Gastrocnemius medialis (tissue), 4 donors: ENCODE results near the gene POLA1. TPM values are rescaled to one million over a fixed set of nuclear protein-coding genes. Genes with fewer than 3 reads are reported as not detected.

Source experiments
- ATAC-seq, 2 donors: fragments of 150-250 bp; one replicate each; pipeline ENCODE4 v1.9.1; 2016
- DNase-seq, 2 donors: peaks; one replicate each; pipeline ENCODE4 v3.0.0-alpha.2; 2019
- H3K27ac ChIP-seq, 4 donors: fragments of 200-600 bp; sonication (generic); 1 replicate in 1 of 4; 2 replicates in 3 of 4; pipeline ENCODE4 v1.5.1; 2016 to 2018; ENCODE audit warnings: mild to moderate bottlenecking in 2 of 4, moderate library complexity in 1 of 4
- H3K27me3 ChIP-seq, 3 donors: fragments of 200-600 bp; sonication (generic) in 2 of 3; 1 replicate in 1 of 3; 2 replicates in 2 of 3; pipeline versions ENCODE4 v1.5.1 to v1.6.0; 2016 to 2019; ENCODE audit warnings: mild to moderate bottlenecking in 1 of 3, moderate library complexity in 1 of 3
- H3K36me3 ChIP-seq, 2 donors: fragments of 200-600 bp; sonication (generic) in 1 of 2; one replicate each; pipeline ENCODE4 v1.5.1; 2017 to 2018
- H3K4me1 ChIP-seq, 2 donors: fragments of 200-600 bp; sonication (generic) in 1 of 2; one replicate each; pipeline ENCODE4 v1.5.1; 2016 to 2017; ENCODE audit warnings: mild to moderate bottlenecking in 2 of 2
- H3K4me3 ChIP-seq, 4 donors: fragments of 200-600 bp; sonication (generic) in 3 of 4; 1 replicate in 1 of 4; 2 replicates in 3 of 4; pipeline ENCODE4 v1.5.1; 2016 to 2019; ENCODE audit warnings: mild to moderate bottlenecking in 2 of 4
- H3K9me3 ChIP-seq, 3 donors: fragments of 200-600 bp; sonication (generic) in 2 of 3; 1 replicate in 1 of 3; 2 replicates in 2 of 3; pipeline ENCODE4 v1.5.1; 2016 to 2019
- CTCF ChIP-seq, 5 experiments: fragments of 450-650 bp in 3 of 5; fragments of 200-600 bp in 2 of 5; sonication (generic) in 2 of 5; IDR thresholded peaks in 4 of 5; conservative IDR thresholded peaks in 1 of 5; 1 replicate in 4 of 5; 2 replicates in 1 of 5; pipeline ENCODE4 v1.5.1; 2016 to 2019; ENCODE audit warnings: antibody characterized with exemption in 5 of 5, mild to moderate bottlenecking in 3 of 5, moderate library complexity in 3 of 5
- POLR2A ChIP-seq, 2 donors: fragments of 450-650 bp; IDR thresholded peaks; one replicate each; pipeline ENCODE4 v1.6.1; 2017; ENCODE audit warnings: antibody characterized with exemption in 2 of 2, mild to moderate bottlenecking in 2 of 2, moderate library complexity in 2 of 2
- in situ Hi-C, 4 donors: fragments of 200-750 bp; cut with MboI; loops; one replicate each; pipeline versions ENCODE4 v1.15.0 to v1.8.0; 2017; ENCODE audit warnings: low sequenced_read_pairs in 4 of 4
- intact Hi-C: fragments of 100-400 bp; cut with DNase I; formaldehyde crosslinking; loops from one replicate; pipeline ENCODE4 v1.15.1; 2023; ENCODE audit warnings: low total_unique reads
- total RNA-seq, 4 donors: library from RNA; depleted of rRNA; stranded (reverse); fragments of >200 nt; gene quantifications; one replicate each; pipeline versions ENCODE4 v1.1.0 to v1.2.3, GENCODE V29; 2016

Gene POLA1
- total RNA-seq, 4 donors from 2014 or later, result 5.2 to 9.6 (median 6.9) TPM

GRCh38 chrX:24946369-24946768 lies 252.7 kb downstream of the POLA1 start:
- Histone ChIP-seq H3K36me3 (no peaks in the 10 kb centered on the region), H3K9me3 (no peaks in the 10 kb centered on the region), H3K27ac (no peak overlapping the region), H3K4me3 (no peak overlapping the region), H3K27me3 (no peaks in the 10 kb centered on the region), H3K4me1 (no peaks in the 10 kb centered on the region)
- DNase-seq (no peak), ATAC-seq (no peak)
- in situ Hi-C loops (no loop called here), intact Hi-C loops (no loop called here)
- TF ChIP-seq POLR2A (IDR thresholded peaks at IDR 0.05) (no peak), CTCF (IDR thresholded peaks at IDR 0.05 in 4 of 5, conservative IDR thresholded peaks at IDR 0.05 in 1 of 5) (no peak)

GRCh38 chrX:24954732-24955131 lies 261.0 kb downstream of the POLA1 start:
- intact Hi-C loops (no loop called here), in situ Hi-C loops (no loop called here)
- H3K4me1 ChIP-seq, result no peaks in the 10 kb centered on the region

GRCh38 chrX:24955372-24955930 lies 261.7 kb downstream of the POLA1 start:
- Histone ChIP-seq H3K36me3 (no peaks in the 10 kb centered on the region), H3K27ac (no peak overlapping the region), H3K4me3 (no peak overlapping the region), H3K27me3 (no peaks in the 10 kb centered on the region), H3K4me1 (no peaks in the 10 kb centered on the region), H3K9me3 (no peaks in the 10 kb centered on the region)
- TF ChIP-seq CTCF (IDR thresholded peaks at IDR 0.05 in 4 of 5, conservative IDR thresholded peaks at IDR 0.05 in 1 of 5) (no peak), POLR2A (IDR thresholded peaks at IDR 0.05) (no peak)
- ATAC-seq (no peak), DNase-seq (no peak)
- in situ Hi-C loops, result no loop called here
- intact Hi-C loops, result no loop called here

More at GRCh38 chrX:24954732-24955131, 261.0 kb downstream of the POLA1 start:
- Histone ChIP-seq H3K4me3 (no peak overlapping the region), H3K36me3 (no peaks in the 10 kb centered on the region), H3K27me3 (no peaks in the 10 kb centered on the region), H3K9me3 (no peaks in the 10 kb centered on the region), H3K27ac (no peak overlapping the region)
- no peak for TF ChIP-seq CTCF (IDR thresholded peaks at IDR 0.05 in 4 of 5, conservative IDR thresholded peaks at IDR 0.05 in 1 of 5)
- no peak for TF ChIP-seq POLR2A (IDR thresholded peaks at IDR 0.05)
- ATAC-seq (no peak), DNase-seq (no peak)

- H3K27me3 ChIP-seq, result no peaks in the 10 kb centered on the region
- H3K4me3 ChIP-seq, result no peak overlapping the region
- H3K9me3 ChIP-seq, result no peaks in the 10 kb centered on the region
- intact Hi-C loops, result no loop called here
- no peak overlapping the region for H3K27ac ChIP-seq
- DNase-seq (peak in 1 of 2 donors; percentile 12), ATAC-seq (peak; percentile 27 to 45)
- TF ChIP-seq CTCF (IDR thresholded peaks at IDR 0.05 in 4 of 5, conservative IDR thresholded peaks at IDR 0.05 in 1 of 5) (no peak), POLR2A (IDR thresholded peaks at IDR 0.05) (no peak)
- no peaks in the 10 kb centered on the region for H3K4me1 ChIP-seq
- H3K36me3 ChIP-seq, result no peaks in the 10 kb centered on the region
- in situ Hi-C loops, result no loop called here
These were observed 263.1 kb downstream of the POLA1 start for GRCh38 chrX:24956828-24957227.

- in situ Hi-C loops (no loop called here), intact Hi-C loops (no loop called here)
- Histone ChIP-seq H3K4me1 (peaks cover 4 to 6% of the 10 kb centered on the region in 2 donors), H3K27me3 (no peaks in the 10 kb centered on the region), H3K4me3 (no peak overlapping the region), H3K27ac (no peak overlapping the region), H3K36me3 (no peaks in the 10 kb centered on the region), H3K9me3 (no peaks in the 10 kb centered on the region)
- no peak for ATAC-seq
- TF ChIP-seq CTCF (IDR thresholded peaks at IDR 0.05 in 4 of 5, conservative IDR thresholded peaks at IDR 0.05 in 1 of 5) (no peak), POLR2A (IDR thresholded peaks at IDR 0.05) (no peak)
- DNase-seq, result no peak
These were observed 268.1 kb downstream of the POLA1 start for GRCh38 chrX:24961809-24962208.
